Progenitor cell of endocrine pancreas (in vitro differentiated cells): Measurements from ENCODE around the gene GABRR1. TPM values are rescaled to one million over a fixed set of nuclear protein-coding genes. Genes with fewer than 3 reads are reported as not detected.

Experiments
- DNase-seq: peaks from one replicate; pipeline ENCODE4 v3.0.0; 2021; ENCODE audit warnings: low spot score; ENCODE audit not compliant: unreplicated experiment
- H3K27ac Mint-ChIP-seq: 2 replicates; pipeline ENCODE4 v1.8.0; 2021; ENCODE audit warnings: mild to moderate bottlenecking, moderate library complexity, mixed read lengths
- H3K27me3 Mint-ChIP-seq: 2 replicates; pipeline ENCODE4 v1.8.0; 2021; ENCODE audit warnings: mixed read lengths
- H3K36me3 Mint-ChIP-seq: 2 replicates; pipeline ENCODE4 v1.8.0; 2022; ENCODE audit warnings: mixed read lengths; ENCODE audit not compliant: insufficient read depth
- H3K4me1 Mint-ChIP-seq: 2 replicates; pipeline ENCODE4 v1.8.0; 2021; ENCODE audit warnings: low read depth, mixed read lengths
- H3K4me3 Mint-ChIP-seq: 2 replicates; pipeline ENCODE4 v1.8.0; 2021; ENCODE audit warnings: low read depth, mild to moderate bottlenecking, moderate library complexity, mixed read lengths
- H3K9me3 Mint-ChIP-seq: 2 replicates; pipeline ENCODE4 v1.8.0; 2021; ENCODE audit warnings: low read depth, mixed read lengths
- CTCF ChIP-seq: fragments of 200-600 bp; sonication (generic); IDR thresholded peaks from one replicate; pipeline ENCODE4 v1.5.0; 2021; ENCODE audit warnings: antibody characterized with exemption, mild to moderate bottlenecking; ENCODE audit not compliant: unreplicated experiment
- total RNA-seq: library from RNA; stranded (reverse); gene quantifications from 2 replicates; pipeline ENCODE4 v1.2.1, GENCODE V29; 2021

GABRR1 gene
- total RNA-seq, 1 donor from 2014 or later: not detected

- peak overlapping the region; percentile 89 for H3K27ac Mint-ChIP-seq
- peaks cover 6% of the 10 kb centered on the region for H3K36me3 Mint-ChIP-seq
- peak overlapping the region; percentile 78 for H3K4me3 Mint-ChIP-seq
- H3K27me3 Mint-ChIP-seq: peaks cover 5% of the 10 kb centered on the region
- H3K4me1 Mint-ChIP-seq: peaks cover 28% of the 10 kb centered on the region
- no peak for TF ChIP-seq CTCF
- no peaks in the 10 kb centered on the region for H3K9me3 Mint-ChIP-seq
- DNase-seq: no peak
Observed at GRCh38 chr6:89145091-89145955, 71.8 kb downstream of the GABRR1 start.

- peaks cover 6% of the 10 kb centered on the region for H3K36me3 Mint-ChIP-seq
- no peaks in the 10 kb centered on the region for H3K9me3 Mint-ChIP-seq
Observed at GRCh38 chr6:89144354-89144906, 72.7 kb downstream of the GABRR1 start.

GRCh38 chr6:89140347-89141156, 76.6 kb downstream of the GABRR1 start:
- Mint-ChIP-seq H3K4me3 (no peak overlapping the region), H3K36me3 (peaks cover 1% of the 10 kb centered on the region), H3K9me3 (no peaks in the 10 kb centered on the region), H3K27ac (peak overlapping the region; percentile 86), H3K4me1 (peaks cover 25% of the 10 kb centered on the region), H3K27me3 (no peaks in the 10 kb centered on the region)
- DNase-seq: no peak
- TF ChIP-seq CTCF: no peak

More at GRCh38 chr6:89144354-89144906, 72.7 kb downstream of the GABRR1 start:
- Mint-ChIP-seq H3K4me1 (peaks cover 36% of the 10 kb centered on the region), H3K4me3 (no peak overlapping the region), H3K27me3 (peaks cover 5% of the 10 kb centered on the region), H3K27ac (no peak overlapping the region)
- DNase-seq: no peak
- TF ChIP-seq CTCF: no peak

- H3K9me3 Mint-ChIP-seq: no peaks in the 10 kb centered on the region
- TF ChIP-seq CTCF: no peak
- DNase-seq: no peak
- peak overlapping the region; percentile 2 for H3K4me3 Mint-ChIP-seq
- H3K27me3 Mint-ChIP-seq: no peaks in the 10 kb centered on the region
- H3K36me3 Mint-ChIP-seq: peaks cover 1% of the 10 kb centered on the region
- peaks cover 25% of the 10 kb centered on the region for H3K4me1 Mint-ChIP-seq
- H3K27ac Mint-ChIP-seq: peak overlapping the region; percentile 89
Observed at GRCh38 chr6:89139509-89140346, 77.4 kb downstream of the GABRR1 start.
